Measurements from ENCODE around the gene CBLN1. TPM values are rescaled to one million over a fixed set of nuclear protein-coding genes. Genes with fewer than 3 reads are reported as not detected.

CBLN1 gene
- total RNA-seq, 1 experiment from 2014 or later = 5.6 TPM

GRCh38 chr16:49268667-49269066 is 13.0 kb downstream of the CBLN1 start:
- no peak overlapping the region for H3K27ac Mint-ChIP-seq
- H3K18ac ChIP-seq (ENCODE audit: insufficient read length, low read depth, low read length) = no peak overlapping the region
- no peaks in the 10 kb centered on the region for H3K79me2 ChIP-seq (ENCODE audit: insufficient read depth, low read length)
- H4K91ac ChIP-seq (ENCODE audit: insufficient read length, low read depth, low read length) = no peak overlapping the region
- H4K5ac ChIP-seq (ENCODE audit: insufficient read length, low read depth, low read length) = no peak overlapping the region
- no peak overlapping the region for H2BK15ac ChIP-seq (ENCODE audit: low read depth, low read length)
- H3K4me1 ChIP-seq (ENCODE audit: insufficient read depth, low read length) = no peaks in the 10 kb centered on the region
- H2AFZ ChIP-seq (ENCODE audit: low read length) = no peak overlapping the region
- H2BK12ac ChIP-seq (ENCODE audit: insufficient read length, low read depth, low read length) = no peak overlapping the region
- no peaks in the 10 kb centered on the region for H3K4me1 Mint-ChIP-seq
- H3K9me3 Mint-ChIP-seq = peaks cover 0 to 4% of the 10 kb centered on the region in 2 experiments; a peak in 2 of 5 replicates
- no peak overlapping the region for H2BK120ac ChIP-seq (ENCODE audit: low read depth, low read length, poor library complexity, severe bottlenecking)
- no peaks in the 10 kb centered on the region for H3K23me2 ChIP-seq (ENCODE audit: insufficient read length, low read depth, low read length, poor library complexity, severe bottlenecking)
- H4K20me1 ChIP-seq (ENCODE audit: control insufficient read depth, insufficient read depth, insufficient read length) = no peaks in the 10 kb centered on the region
- WGBS (ENCODE audit: extremely low coverage, insufficient read length, low lambda C conversion rate) = no CpG with 5 or more reads among the region's 1 CpG
- H3K4me3 Mint-ChIP-seq = no peak overlapping the region
- TF ChIP-seq CTCF (conservative IDR thresholded peaks at IDR 0.05) = no peak
- H4K8ac ChIP-seq (replicated peaks; ENCODE audit: insufficient read length, low read depth, low read length) = no peak overlapping the region
- no peak overlapping the region for H2AK5ac ChIP-seq (ENCODE audit: insufficient read length, low read length)
- no peak overlapping the region for H3K4ac ChIP-seq (ENCODE audit: low read depth, low read length)
- H3K9me3 ChIP-seq (ENCODE audit: control insufficient read depth, low read depth, low read length) = no peaks in the 10 kb centered on the region
- H3K56ac ChIP-seq (ENCODE audit: insufficient read length, low read depth, low read length) = no peak overlapping the region
- H3K36me3 Mint-ChIP-seq (ENCODE audit: insufficient read depth in 1 of 3, low read depth in 3 of 3) = no peaks in the 10 kb centered on the region
- peaks cover 9% of the 10 kb centered on the region; the same call in 1 of the 2 replicates for H3K27me3 ChIP-seq (ENCODE audit: insufficient read depth, low read length)
- no peak overlapping the region for H3K23ac ChIP-seq (ENCODE audit: insufficient read length, low read depth, low read length)
- no peak overlapping the region for H3T11ph ChIP-seq (ENCODE audit: low read length)
- no peak overlapping the region for H2BK20ac ChIP-seq (ENCODE audit: low read depth, low read length, poor library complexity, severe bottlenecking)
- no peak overlapping the region for H3K9ac ChIP-seq (ENCODE audit: extremely low read depth, insufficient read length, low read length)
- peaks cover 67% of the 10 kb centered on the region for H3K27me3 Mint-ChIP-seq (ENCODE audit: low read depth)
- H2BK5ac ChIP-seq (ENCODE audit: insufficient read length, low read length) = no peak overlapping the region
- no peak overlapping the region for H3K27ac ChIP-seq (ENCODE audit: insufficient read length, low read depth, low read length)
- H3K79me1 ChIP-seq (ENCODE audit: insufficient read depth, low read depth, low read length, poor library complexity, severe bottlenecking) = no peaks in the 10 kb centered on the region
- no peak overlapping the region for H3K14ac ChIP-seq (ENCODE audit: insufficient read depth, low read length)
- no peak for DNase-seq
- H3K4me2 ChIP-seq (ENCODE audit: insufficient read depth, insufficient read length, low read length) = no peak overlapping the region

Measured in H9 (cell line).